GM19324 (cell line): ENCODE results near the gene CDH23.

Source experiments
- ATAC-seq: cut with Tn5 transposase; IDR thresholded peaks from one replicate; pipeline ENCODE4 v1.9.1; 2021; ENCODE audit warnings: mild to moderate bottlenecking, moderate library complexity; ENCODE audit not compliant: unreplicated experiment, low FRiP score

CDH23 gene

GRCh38 chr10:71478813-71479365, 82.2 kb downstream of the CDH23 start:
- ATAC-seq, result no peak

DNA sequence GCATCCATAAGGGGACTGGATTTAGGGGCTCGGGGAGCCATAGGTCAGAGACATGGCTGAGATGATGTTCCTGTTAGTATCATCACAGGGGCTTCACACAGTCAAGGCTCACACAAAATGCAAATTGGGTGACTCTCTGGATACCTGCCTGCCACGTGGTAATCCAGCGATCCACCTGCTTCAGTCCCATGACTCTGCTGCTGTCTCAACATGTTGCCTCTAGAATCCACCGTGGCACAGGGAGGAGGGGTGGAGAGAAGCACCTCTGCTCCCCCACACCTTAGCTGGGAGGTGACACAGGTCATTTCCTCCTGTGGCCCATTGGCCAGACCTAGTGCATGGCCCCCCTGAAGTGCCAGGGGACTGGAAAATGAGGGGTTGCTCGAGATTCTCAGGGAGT, 83.1 kb downstream of the CDH23 start:
- ATAC-seq, result no peak

DNA sequence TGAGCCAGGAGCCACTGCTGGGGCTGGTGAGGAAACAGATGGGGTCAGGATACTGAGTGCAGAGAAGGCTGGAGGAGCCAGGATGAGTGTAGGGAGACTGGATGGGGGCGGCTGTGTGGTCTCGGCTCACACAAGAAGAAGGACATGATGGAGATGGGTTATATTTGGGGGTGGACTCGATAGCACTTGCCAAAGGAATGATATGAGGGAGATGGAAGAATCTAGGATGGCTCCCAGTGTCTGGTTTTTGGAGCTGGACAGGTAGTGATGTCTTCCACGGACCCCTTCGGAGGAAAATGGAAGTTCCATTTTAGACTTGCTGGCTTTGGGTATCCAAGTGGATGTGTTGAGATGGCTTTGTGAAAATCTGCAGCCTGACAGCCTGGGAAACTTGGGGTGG, 83.9 kb downstream of the CDH23 start:
- no peak for ATAC-seq

- no peak for ATAC-seq
These were observed 85.2 kb downstream of the CDH23 start for GRCh38 chr10:71481746-71482410.

DNA sequence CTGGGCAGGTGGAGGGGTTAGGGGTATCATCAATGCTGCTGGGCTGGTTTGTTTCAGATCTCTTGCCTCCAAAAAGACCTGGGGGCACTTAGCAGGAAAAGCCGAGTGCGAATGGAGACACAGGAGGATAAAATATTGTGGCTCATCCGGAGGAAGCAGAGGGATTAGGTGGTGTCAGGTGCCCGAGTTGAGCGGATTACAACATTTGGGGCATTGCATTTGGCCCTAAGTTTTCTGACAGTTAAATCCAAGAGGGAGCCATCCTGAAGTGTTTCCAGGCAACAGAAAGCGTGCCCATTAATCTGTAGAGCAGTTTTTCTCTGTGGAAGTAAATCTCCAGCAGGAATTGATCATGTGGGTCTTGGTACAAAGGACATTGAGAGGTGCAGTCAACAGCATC, 85.9 kb downstream of the CDH23 start:
- no peak for ATAC-seq

DNA sequence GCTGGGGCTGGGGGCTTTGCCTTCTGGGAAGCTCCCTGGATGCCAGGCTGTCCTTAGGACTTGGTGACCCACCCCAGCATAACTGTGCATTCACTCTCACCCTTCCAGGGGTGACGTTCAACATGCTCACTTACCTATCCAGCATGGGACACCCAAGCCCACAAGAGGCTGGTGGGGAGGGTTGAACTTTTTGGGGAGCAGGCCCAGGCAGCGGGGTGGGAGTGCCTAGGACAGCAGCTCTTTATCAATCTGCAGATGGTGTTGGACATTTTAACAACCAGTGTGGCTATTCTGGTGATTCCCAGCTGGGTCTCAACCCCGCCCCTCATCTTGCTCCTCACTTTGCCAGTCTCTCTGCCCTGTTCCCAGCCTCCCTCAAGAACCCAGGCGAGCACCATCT, 86.4 kb downstream of the CDH23 start:
- ATAC-seq, result no peak

DNA sequence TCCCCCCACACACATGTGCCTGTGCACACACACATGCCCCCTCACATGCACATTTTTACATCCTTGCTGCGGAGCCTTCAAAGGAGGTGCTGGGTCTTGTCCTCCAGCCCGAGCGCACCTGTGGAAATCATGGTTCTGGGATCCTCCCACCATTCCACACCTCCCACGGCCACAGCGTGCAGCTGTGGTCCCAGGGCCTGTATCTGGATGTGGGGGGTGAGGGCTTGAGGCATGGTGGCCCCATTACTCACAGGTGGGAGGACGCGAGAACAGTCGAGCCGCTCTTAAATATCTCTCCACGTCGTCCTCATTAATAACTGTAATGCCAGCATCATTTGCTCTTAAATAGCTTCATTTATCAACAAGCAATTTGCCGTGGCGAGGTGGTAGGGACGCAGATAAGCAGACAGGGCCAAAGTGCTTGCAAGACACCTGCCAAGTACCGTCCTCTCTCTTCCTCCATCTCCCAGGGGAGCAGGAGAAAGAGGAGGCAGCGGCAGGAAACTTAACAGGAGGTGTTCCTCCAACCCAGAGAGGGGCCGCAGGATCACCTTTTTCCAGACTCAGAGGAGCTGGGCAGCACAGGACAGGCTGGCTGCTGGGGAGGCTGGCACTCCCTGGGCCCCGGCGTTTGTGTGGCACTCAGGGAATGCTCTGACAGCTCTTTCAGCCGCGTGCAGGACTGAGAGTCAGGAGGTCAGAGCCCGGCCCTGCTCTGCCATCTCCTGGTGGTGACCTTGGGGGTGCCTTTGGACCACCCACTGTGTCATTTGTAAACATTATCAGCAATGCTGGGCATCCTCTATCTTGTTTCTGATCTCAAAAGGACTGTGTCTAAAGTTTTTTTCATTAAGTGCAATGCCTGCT, 87.4 kb downstream of the CDH23 start:
- no peak for ATAC-seq

DNA sequence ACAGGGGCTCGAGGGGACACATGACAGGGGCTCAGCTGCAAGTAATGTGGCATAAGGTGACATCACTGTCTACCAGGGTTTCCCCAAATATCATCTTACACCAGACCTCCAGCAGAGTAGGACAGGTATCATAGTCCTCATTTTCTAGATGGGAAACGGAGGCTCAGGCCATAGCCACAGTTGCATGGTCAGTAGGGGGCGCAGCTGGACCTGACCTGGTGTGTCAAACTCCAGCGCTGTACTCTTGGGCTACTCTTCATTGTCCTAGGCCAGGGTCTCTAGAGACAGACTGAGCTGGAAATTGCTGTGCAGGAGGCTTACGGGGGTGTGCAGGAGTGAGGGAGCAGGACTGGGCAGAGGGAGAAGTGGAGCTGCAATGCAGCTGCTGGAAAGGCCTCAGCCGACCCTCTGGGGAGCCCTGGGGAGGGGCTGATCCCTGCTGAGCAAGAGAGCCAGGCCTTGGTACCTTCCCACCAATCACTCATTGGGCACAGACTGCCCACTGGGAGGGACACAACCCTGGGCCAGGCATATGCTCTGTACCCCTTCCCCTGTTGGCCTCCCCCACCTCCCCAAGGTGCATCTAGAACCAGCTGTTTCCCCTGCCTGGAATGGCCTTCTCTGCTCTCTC, 89.9 kb downstream of the CDH23 start:
- ATAC-seq, result no peak

DNA sequence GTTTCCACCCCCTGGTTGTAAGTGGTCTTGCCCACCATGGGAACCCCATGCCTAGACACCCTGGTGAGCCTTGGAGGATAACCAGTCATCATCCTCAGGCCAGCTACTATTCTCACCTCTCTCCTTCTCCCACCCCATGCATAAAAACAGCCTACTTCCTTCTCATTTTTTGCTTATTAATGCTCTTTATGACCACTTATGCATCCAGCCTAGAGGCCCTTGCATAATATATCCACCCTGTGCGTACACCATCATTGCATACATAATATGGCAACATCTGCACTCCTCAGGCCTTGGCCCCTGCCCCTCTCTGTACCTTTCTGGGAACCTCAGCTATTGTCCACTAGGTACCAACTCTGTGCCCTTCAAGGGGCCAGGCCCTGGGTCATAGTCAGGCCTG, 91.0 kb downstream of the CDH23 start:
- ATAC-seq, result no peak

- no peak for ATAC-seq
These were observed 92.4 kb downstream of the CDH23 start for GRCh38 chr10:71489077-71489476.

- no peak for ATAC-seq
These were observed 96.2 kb downstream of the CDH23 start for GRCh38 chr10:71492872-71493271.

DNA sequence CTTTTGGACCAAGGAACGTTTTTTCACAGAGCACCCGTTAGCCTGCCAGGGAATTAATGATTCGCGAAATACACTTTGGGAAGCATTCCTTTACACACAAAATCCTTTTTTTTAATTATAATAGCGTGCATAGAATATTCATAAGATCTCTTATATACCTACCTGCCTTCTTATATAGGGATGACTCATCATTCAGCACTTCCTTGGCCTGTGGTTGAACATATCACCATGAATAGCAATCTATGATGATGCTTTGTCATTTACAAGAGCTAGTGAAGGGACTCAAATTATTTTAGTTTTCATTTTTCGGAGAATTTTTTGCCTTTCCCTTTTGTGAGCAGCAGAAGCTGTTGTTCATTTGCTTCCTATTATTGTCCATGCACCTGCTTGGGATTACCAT, 97.0 kb downstream of the CDH23 start:
- no peak for ATAC-seq

DNA sequence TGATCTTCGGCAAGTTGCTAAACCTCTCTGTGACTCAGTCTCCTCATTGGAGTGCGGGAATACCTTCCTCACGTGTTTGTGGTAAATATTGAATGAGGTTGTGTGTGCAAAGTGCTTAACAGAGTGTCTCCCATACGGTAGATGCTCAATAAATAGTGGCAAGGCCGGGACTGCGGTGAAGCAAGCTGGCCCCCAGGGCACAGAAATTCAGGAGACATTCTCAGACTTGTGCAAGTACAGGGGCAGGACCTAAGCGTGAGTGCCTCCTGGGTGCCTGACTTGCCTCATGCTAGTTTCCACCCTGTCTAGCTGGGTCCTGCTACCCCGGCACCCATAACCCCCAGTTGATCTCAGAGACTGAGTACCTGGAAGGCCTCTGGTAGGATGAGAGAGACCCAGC, 97.8 kb downstream of the CDH23 start:
- ATAC-seq, result no peak

DNA sequence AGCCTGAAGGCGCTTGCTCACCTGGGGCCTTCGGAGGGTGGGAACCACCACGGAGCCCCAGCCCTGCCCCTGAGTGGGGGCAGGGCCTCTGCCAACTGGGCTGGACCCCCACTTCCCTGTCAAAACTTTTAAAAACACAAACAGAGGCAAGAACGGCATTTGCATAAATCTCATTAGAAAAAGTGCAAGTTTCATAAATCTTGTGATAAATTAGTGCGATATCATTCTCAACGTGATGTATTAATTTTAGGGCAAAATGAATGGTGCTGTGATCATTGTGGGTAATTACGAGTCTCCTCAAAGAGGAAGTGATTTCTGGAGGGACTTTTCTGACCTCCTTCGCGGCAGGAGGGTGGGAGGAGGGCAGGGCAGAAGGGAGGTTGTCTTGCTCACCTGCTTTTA, 98.3 kb downstream of the CDH23 start:
- no peak for ATAC-seq

- no peak for ATAC-seq
These were observed 100.4 kb downstream of the CDH23 start for GRCh38 chr10:71496927-71497762.

- no peak for ATAC-seq
These were observed 101.1 kb downstream of the CDH23 start for GRCh38 chr10:71497763-71498326.

DNA sequence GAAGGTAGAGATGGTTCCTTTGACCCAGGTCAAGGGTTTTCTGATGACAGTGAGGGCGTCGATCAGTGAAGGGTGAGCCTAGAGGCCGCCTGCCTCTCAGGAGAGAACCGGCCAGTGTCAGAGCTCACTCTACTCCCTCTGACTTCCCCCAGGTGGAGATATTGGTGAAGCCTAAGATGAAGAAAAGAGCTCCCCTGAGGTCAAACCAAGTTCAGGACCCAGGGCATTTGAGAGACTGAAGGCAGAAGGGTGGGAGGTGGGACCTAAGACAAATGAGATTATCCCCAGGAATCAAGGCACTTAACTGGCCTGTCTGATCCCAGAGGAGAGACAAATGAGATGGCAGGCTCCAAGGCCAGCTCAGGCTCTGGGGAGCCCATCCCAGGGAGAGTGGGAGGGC, 104.7 kb downstream of the CDH23 start:
- ATAC-seq, result no peak

DNA sequence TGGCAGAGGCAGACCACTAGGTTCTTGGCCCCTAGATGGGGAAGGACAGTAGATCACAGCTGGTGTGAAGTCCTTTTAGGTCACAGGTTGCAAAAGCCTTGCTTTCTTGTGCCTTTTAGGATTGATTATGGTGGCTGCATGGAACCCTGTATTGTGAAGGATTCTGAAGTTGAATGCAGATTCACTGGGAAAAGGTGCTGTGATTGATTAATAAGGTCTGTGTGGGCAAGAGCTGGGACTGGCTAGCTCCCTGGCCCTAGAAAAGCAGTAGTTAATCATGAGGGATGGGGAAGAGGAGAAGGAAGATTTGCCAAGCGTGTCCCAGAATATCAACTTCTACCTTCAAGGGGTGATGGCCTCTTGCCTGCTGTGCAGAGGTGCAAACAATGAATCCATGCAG, 105.5 kb downstream of the CDH23 start:
- no peak for ATAC-seq

GRCh38 chr10:71502851-71503250, 106.1 kb downstream of the CDH23 start:
- ATAC-seq, result no peak

- no peak for ATAC-seq
These were observed 107.4 kb downstream of the CDH23 start for GRCh38 chr10:71504168-71504567.
